Dedifferentiated amniotic fluid mesenchymal stem cell (primary cell): ENCODE data around the gene STUB1.

ENCODE experiments used
- DNase-seq: peaks from one replicate; pipeline ENCODE4 v3.0.0-alpha.2; 2016; ENCODE audit errors: extremely low spot score

The STUB1 gene

GRCh38 chr16:644556-644955 lies 35.7 kb upstream of the STUB1 start:
- DNase-seq = no peak

DNA sequence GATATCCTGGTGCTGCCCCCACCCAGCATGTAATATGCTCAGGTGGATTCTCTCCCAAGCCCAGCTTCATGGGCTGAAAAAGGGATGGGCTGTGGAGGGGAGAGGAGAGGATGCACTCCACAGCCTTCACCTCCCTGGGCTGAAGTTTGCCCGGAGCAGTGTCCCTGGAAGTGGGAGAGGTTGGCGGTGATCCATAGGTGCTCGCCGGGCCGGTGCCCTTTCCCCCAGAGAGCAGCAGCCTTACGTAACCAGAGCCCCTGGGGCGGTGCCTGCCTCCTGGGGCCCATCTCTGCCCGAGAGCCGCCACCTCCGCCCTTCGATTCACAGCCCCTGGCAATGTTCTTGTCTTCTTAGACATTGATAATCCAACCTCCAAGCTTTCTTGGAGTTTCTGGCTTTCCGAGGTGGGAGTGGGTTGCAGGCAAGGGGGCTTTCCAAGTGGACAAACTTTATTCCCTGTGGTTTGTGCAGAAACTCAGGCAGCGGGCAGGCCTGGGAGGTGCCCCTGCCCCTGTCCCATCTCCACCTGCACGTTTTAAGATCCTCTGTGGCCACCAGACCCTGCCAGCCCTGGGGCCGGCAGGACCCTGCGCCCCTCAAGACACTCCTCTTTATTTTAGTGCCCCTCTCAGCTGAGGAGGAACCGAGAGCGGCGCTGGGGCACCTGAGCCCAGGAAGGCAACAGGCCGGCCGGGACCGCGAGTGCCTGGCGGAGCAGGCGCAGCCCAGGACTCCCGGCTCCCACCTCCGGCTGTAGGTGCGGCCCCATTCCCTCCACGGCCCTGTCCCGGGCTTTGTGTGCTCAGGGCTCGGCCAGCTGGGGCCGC lies 34.1 kb upstream of the STUB1 start:
- DNase-seq = no peak

- no peak for DNase-seq
These were observed 33.5 kb upstream of the STUB1 start for GRCh38 chr16:646679-647172.

GRCh38 chr16:647173-647902 lies 32.9 kb upstream of the STUB1 start:
- no peak for DNase-seq

GRCh38 chr16:648071-648780 lies 32.0 kb upstream of the STUB1 start:
- DNase-seq = no peak

- peak; percentile 75 for DNase-seq
These were observed 31.2 kb upstream of the STUB1 start, which contains the start of gene WDR90 for GRCh38 chr16:648781-649589. Gene WDR90 (plus strand): TSS chr16:649365. CDS start chr16:649417, 52 bp downstream.

DNA sequence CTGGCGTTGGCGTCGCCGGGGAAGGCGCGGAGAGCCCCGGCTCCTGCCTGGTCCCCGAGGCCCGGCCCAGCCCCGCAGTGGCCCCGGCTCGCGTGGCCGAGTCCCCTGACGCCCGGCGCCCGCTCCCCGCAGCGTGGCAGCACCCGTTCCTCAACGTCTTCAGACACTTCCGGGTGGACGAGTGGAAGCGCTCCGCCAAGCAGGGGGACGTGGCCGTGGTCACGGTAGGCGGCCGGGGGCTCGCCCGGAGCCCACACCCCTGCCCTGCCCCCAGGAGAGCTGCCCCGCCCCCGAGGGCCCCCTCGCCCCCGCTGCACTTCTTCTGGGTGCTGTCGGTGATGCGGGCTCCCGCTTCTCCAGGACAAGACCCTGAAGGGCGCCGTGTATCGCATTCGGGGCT lies 30.6 kb upstream of the STUB1 start:
- no peak for DNase-seq

DNA sequence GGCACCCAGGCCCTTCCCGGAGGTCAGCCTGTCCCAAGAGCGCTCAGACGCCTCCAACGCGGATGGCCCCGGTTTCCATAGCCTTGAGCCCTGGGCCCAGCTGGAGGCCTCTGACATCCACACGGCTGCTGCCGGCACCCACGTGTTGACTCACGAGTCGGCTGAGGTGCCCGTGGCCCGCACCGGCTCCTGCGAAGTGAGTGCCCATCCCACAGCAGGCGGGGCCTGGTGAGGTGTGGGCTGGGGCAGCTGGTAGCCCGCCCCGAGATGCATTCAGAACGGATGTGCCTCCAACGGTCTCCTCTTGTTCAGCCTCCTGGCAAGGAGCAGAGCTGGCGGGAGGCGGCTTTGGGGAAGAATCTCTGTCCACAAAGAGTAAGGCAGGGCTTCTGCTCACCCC lies 28.4 kb upstream of the STUB1 start:
- DNase-seq = no peak

DNA sequence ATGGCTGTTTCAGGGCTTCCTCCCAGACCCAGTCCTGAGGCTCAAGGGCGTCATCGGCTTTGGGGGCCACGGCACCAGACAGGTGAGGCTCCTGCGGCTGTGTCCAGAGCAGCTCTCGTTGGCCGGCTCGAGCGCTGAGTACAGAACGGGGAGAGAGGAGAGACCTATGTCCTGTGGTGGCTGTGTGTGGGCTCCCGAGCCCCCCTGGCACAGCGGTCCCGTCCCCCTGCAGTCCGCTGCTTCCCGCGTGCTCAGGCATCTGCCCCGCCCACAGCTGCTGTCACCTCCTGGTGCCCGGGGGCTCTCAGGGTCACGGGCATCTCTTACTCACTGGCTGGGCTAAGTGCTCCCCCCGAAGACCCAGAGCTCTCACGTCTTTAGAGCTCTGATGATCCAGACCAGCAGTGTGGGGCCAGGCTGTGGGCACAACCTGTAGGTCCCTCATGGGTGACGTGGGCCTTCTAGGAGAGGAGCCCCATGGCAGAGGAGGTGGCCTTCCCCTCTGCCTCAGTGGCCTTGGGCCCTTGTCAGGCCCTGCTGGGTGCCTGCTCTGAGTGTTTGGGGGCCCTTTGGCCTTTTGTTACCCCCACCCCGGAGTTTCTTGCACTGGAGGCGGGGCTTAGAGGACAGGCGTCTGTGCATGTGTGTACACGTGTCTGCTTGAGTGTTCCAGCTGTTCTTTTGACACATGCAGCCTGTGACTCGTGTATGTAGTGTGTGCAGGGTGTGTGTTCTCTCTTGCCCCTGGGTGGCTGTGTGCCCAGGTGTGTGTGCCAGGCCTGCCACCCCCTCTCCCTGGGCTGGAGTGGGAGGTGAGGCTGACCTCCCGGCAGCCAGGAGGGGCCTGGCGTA lies 27.5 kb upstream of the STUB1 start:
- DNase-seq = no peak

- no peak for DNase-seq
These were observed 26.2 kb upstream of the STUB1 start for GRCh38 chr16:654034-654433.

- DNase-seq = no peak
These were observed 22.7 kb upstream of the STUB1 start for GRCh38 chr16:657487-657886.

GRCh38 chr16:658679-659571 lies 21.3 kb upstream of the STUB1 start:
- no peak for DNase-seq

DNA sequence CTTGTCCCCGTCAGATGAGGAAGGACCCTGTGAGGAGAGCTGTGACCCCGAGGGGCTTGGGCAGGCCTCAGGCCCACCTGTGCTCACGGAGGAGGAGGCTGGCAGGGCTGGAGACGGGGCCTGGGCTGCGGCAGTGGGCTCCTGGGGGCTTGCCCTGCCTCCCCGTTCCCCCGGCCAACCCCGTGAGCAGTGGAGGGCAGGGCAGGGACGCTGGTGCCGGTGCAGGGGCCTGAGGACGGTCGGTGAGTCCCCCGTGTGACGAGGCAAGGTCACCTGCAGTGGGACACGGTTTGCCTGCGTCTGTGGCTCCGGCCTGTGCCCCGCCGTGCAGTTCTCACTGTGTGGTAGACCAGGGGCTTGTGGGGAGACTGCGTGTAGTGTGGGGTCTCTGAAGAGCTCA lies 20.6 kb upstream of the STUB1 start:
- no peak for DNase-seq

GRCh38 chr16:660132-660458 lies 20.1 kb upstream of the STUB1 start:
- DNase-seq = no peak

DNA sequence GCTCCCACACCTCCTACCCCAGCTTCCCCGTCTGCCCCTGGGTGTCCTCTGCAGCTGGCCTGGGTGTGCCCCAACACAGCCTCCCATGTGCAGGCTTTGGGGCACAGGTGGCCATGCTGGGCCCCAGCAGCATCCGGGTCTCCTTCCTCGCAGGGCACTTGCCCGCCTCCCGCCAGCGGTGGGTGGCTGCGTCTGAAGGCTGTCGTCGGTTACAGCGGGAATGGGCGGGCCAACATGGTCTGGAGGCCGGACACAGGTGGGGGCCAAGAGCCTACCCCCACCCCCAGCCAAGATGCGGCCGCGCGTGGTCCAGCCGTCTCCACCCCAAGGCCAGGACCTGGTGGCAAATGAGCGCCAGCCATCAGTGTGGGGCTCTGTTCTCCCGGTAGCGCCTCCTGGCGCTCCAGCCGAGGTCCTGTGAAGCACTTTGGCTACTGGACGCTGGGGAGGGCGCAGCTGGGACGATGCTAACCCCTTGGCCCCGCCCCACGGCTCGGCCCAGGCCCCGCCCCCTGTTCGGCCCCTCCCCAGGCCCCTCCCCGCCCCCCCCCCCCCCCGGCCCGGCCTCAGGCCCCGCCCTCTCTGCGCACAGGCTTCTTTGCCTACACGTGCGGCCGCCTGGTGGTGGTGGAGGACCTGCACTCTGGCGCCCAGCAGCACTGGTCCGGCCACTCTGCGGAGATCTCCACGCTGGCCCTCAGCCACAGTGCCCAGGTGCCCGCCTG lies 19.6 kb upstream of the STUB1 start:
- DNase-seq = peak; percentile 21

DNA sequence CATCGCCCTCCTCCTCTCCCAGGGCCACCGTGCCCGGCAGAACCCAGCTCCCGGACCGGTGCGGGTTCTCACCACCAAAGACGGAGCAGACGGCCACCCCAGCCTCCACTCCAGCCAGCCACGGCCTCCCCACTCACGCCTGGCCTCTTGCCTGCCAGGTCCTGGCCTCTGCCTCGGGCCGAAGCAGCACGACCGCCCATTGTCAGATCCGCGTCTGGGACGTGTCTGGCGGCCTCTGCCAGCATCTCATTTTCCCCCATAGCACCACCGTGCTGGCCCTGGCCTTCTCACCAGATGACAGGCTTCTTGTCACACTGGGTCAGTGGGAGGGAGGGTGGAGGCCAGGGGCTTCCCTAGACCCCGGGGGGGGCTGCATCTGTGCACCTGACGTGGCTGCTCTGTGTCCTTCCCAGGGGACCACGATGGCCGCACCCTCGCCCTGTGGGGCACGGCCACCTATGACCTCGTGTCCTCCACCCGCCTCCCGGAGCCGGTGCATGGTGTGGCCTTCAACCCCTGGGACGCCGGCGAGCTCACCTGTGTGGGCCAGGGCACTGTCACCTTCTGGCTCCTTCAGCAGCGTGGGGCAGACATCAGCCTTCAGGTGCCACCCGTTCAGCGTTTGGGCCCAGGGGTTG lies 18.9 kb upstream of the STUB1 start:
- DNase-seq = no peak

GRCh38 chr16:662095-662494 lies 18.1 kb upstream of the STUB1 start:
- DNase-seq = no peak

- no peak for DNase-seq
These were observed 17.6 kb upstream of the STUB1 start for GRCh38 chr16:662597-662996.

DNA sequence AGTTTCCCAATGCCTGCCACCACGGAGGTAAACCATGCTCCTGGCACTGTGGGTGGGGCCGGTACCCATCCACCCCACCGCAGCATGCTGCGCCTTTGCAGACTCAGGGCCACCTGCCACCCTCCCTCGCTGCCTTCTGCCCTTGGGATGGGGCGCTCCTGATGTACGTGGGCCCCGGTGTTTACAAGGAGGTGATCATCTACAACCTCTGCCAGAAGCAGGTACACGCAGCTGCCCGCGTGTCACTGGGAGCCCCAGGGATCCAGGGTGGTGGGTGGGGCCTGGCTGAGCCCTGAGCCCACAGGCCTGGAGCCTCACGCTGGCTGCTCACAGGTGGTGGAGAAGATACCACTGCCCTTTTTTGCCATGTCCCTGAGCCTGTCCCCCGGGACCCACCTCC lies 13.6 kb upstream of the STUB1 start:
- DNase-seq = no peak
